Psoas muscle (tissue), 8 donors: ENCODE measurements around the gene TESMIN. TPM values are rescaled to one million over a fixed set of nuclear protein-coding genes. Genes with fewer than 3 reads are reported as not detected.

ENCODE experiments used
- ATAC-seq, 4 donors: fragments of 200-7000 bp; cut with Tn5 transposase; one replicate each; pipeline ENCODE4 v1.9.1; 2020; ENCODE audit warnings: moderate library complexity in 3 of 4, mild to moderate bottlenecking in 2 of 4
- DNase-seq, 2 donors: peaks; one replicate each; pipeline ENCODE4 v3.0.0-alpha.2; 2020
- H3K27ac ChIP-seq: fragments of 200-600 bp; one replicate; pipeline ENCODE4 v1.8.0; 2022
- H3K27me3 ChIP-seq, 3 donors: fragments of 200-600 bp in 1 of 3; one replicate each; pipeline versions ENCODE4 v1.6.1 to v1.8.0; 2013 to 2022; ENCODE audit warnings: low read length in 2 of 3, mild to moderate bottlenecking in 2 of 3, moderate library complexity in 1 of 3; ENCODE audit not compliant: insufficient read depth in 3 of 3
- H3K36me3 ChIP-seq, 2 donors: fragments of 200-600 bp in 1 of 2; one replicate each; pipeline versions ENCODE4 v1.6.1 to v1.8.0; 2013 to 2022; ENCODE audit warnings: low read depth in 1 of 2, mild to moderate bottlenecking in 1 of 2, moderate library complexity in 1 of 2; ENCODE audit not compliant: insufficient read depth in 1 of 2
- H3K4me1 ChIP-seq: fragments of 200-600 bp; one replicate; pipeline ENCODE4 v1.8.0; 2022
- H3K4me3 ChIP-seq: fragments of 200-600 bp; one replicate; pipeline ENCODE4 v1.8.0; 2022; ENCODE audit warnings: mild to moderate bottlenecking
- H3K9me3 ChIP-seq: fragments of 200-600 bp; one replicate; pipeline ENCODE4 v1.8.0; 2022
- CTCF ChIP-seq: fragments of 200-600 bp; IDR thresholded peaks from one replicate; pipeline ENCODE4 v1.8.0; 2022; ENCODE audit warnings: antibody characterized with exemption
- WGBS, 3 donors: extraction: QIAGEN DNeasy Blood & Tissue Kit; methylation state at CpG; one replicate each; pipeline versions ENCODE4 v1.1.6 to v1.1.7; 2013; 5-methylcytosine and 5-hydroxymethylcytosine counted together
- intact Hi-C, 2 donors: fragments of 100-400 bp; cut with DNase I; formaldehyde crosslinking; loops; one replicate each; pipeline versions ENCODE4 v1.11.0 to v1.14.2; 2022
- long read RNA-seq, 2 donors: library from polyadenylated mRNA; unstranded; transcript quantifications; one replicate each; pipeline ENCODE4 v2.0.0, GENCODE V29; 2021
- polyA plus RNA-seq, 3 donors: library from polyadenylated mRNA; stranded (reverse); fragments of 200-250 nt; gene quantifications; one replicate each; pipeline ENCODE4 v1.2.3, GENCODE V29; 2013
- total RNA-seq, 4 donors: library from RNA; stranded (reverse); fragmentation: NEBNext Ultra II Directional in 2 of 4; extraction: Animal tissue kit (Norgen Biotek cat#: 25700) in 2 of 4; gene quantifications; one replicate each; pipeline versions ENCODE4 v1.2.1 to v1.2.4, GENCODE V29; 2021 to 2023
- donor health status: healthy with polysubstance abuse.
- donor health status: DM: no; HTN: no; CAD: no; lungs with moderate emphysema.
- donor health status: Bipolar disorder and iron deficiency.
- donor health status: healthy.
- donor health status: DM: yes; HTN: yes; CAD: no.
- donor health status: DM: no; HTN: no; CAD: no.
- donor health status: DM: no; HTN: no; CAD: no.
- donor health status: DM: yes; HTN: yes; CAD: no.

TESMIN gene
- under 1 TPM; 0.24 to 0.44 (median 0.37) TPM for total RNA-seq
- polyA plus RNA-seq: under 1 TPM; 0.03 to 0.25 (median 0.07) TPM
- long read RNA-seq, donor 1: 0 reads
- long read RNA-seq, donor 2: 0 reads

GRCh38 chr11:68751331-68751856, at the start of gene TESMIN:
TSS of gene TESMIN (minus strand) at chr11:68751520. CDS start at chr11:68750660, 860 bp downstream.
- TF ChIP-seq CTCF: no peak
- peak; percentile 86 to 94 (median 89) for ATAC-seq
- H3K4me3 ChIP-seq: peak within 1 kb of the TSS; percentile 45
- intact Hi-C loops: no loop called here
- peaks cover 0 to 29% (median 4%) of the 10 kb centered on the region in 3 donors for H3K27me3 ChIP-seq
- DNase-seq: peak; percentile 75 to 89
- peaks cover 0 to 13% of the 10 kb centered on the region in 2 donors for H3K36me3 ChIP-seq
- H3K9me3 ChIP-seq: no peaks in the 10 kb centered on the region
- no peaks in the 10 kb centered on the region for H3K4me1 ChIP-seq
- H3K27ac ChIP-seq: no peak within 1 kb of the TSS
- WGBS, 3 donors: 3 to 4% (median 4%) methylated on average over 26 to 42 of the region's 42 CpGs

GRCh38 chr11:68798221-68798813, 47.0 kb upstream of the TESMIN start:
- Histone ChIP-seq H3K4me1 (no peaks in the 10 kb centered on the region), H3K27ac (no peak overlapping the region), H3K36me3 (peaks cover 4 to 97% of the 10 kb centered on the region in 2 donors), H3K4me3 (no peak overlapping the region), H3K27me3 (no peaks in the 10 kb centered on the region), H3K9me3 (no peaks in the 10 kb centered on the region)
- intact Hi-C loops: no loop called here
- DNase-seq (peak in 1 of 2 donors; percentile 67), ATAC-seq (peak in 1 of 4 donors; percentile 51)
- peak; percentile 37 for TF ChIP-seq CTCF
- WGBS, 3 donors: 68 to 75% (median 68%) methylated on average over 23 of the region's 23 CpGs

- DNase-seq (no peak), ATAC-seq (no peak)
- H3K9me3 ChIP-seq: no peaks in the 10 kb centered on the region
- H3K4me1 ChIP-seq: no peaks in the 10 kb centered on the region
- WGBS, 3 donors: 79 to 83% (median 82%) methylated on average over 19 of the region's 19 CpGs
- peaks cover 3 to 98% of the 10 kb centered on the region in 2 donors for H3K36me3 ChIP-seq
- H3K4me3 ChIP-seq: no peak overlapping the region
- H3K27ac ChIP-seq: no peak overlapping the region
- H3K27me3 ChIP-seq: no peaks in the 10 kb centered on the region
- no peak for TF ChIP-seq CTCF
- intact Hi-C loops: no loop called here
These were observed 45.5 kb upstream of the TESMIN start for GRCh38 chr11:68796801-68797200.

GRCh38 chr11:68792400-68792966, 41.2 kb upstream of the TESMIN start:
- Histone ChIP-seq H3K36me3 (peaks cover 2 to 88% of the 10 kb centered on the region in 2 donors), H3K9me3 (no peaks in the 10 kb centered on the region), H3K27ac (no peak overlapping the region), H3K4me3 (no peak overlapping the region), H3K27me3 (no peaks in the 10 kb centered on the region), H3K4me1 (no peaks in the 10 kb centered on the region)
- intact Hi-C loops: no loop called here
- ATAC-seq (no peak), DNase-seq (no peak)
- WGBS, 3 donors: 91 to 95% (median 94%) methylated on average over 18 of the region's 18 CpGs
- no peak for TF ChIP-seq CTCF
